Mesothelial cell of epicardium (in vitro differentiated cells): ENCODE measurements around the gene TSHR. TPM values are rescaled to one million over a fixed set of nuclear protein-coding genes. Genes with fewer than 3 reads are reported as not detected.

Source experiments
- DNase-seq, 2 experiments: peaks; one replicate each; pipeline ENCODE4 v3.0.0; 2021; ENCODE audit warnings: low spot score in 2 of 2; ENCODE audit not compliant: unreplicated experiment in 2 of 2
- H3K27ac Mint-ChIP-seq: 2 replicates; pipeline ENCODE4 v1.8.0; 2021; ENCODE audit warnings: mixed read lengths
- H3K27me3 Mint-ChIP-seq: 2 replicates; pipeline ENCODE4 v1.8.0; 2021; ENCODE audit warnings: low read depth, mixed read lengths
- H3K36me3 Mint-ChIP-seq: 2 replicates; pipeline ENCODE4 v1.8.0; 2021; ENCODE audit warnings: mixed read lengths
- H3K4me1 Mint-ChIP-seq: 2 replicates; pipeline ENCODE4 v1.8.0; 2021; ENCODE audit warnings: mixed read lengths
- H3K4me3 Mint-ChIP-seq: 2 replicates; pipeline ENCODE4 v1.8.0; 2021; ENCODE audit warnings: mild to moderate bottlenecking, moderate library complexity, mixed read lengths
- H3K9me3 Mint-ChIP-seq: 2 replicates; pipeline ENCODE4 v1.8.0; 2021; ENCODE audit warnings: mixed read lengths
- CTCF ChIP-seq: fragments of 200-600 bp; sonication (generic); IDR thresholded peaks from one replicate; pipeline ENCODE4 v1.5.0; 2021; ENCODE audit warnings: antibody characterized with exemption; ENCODE audit not compliant: unreplicated experiment
- total RNA-seq: library from RNA; stranded (reverse); gene quantifications from 3 replicates; pipeline ENCODE4 v1.2.1, GENCODE V29; 2021

The TSHR gene
- total RNA-seq, 1 donor from 2014 or later: not detected

DNA sequence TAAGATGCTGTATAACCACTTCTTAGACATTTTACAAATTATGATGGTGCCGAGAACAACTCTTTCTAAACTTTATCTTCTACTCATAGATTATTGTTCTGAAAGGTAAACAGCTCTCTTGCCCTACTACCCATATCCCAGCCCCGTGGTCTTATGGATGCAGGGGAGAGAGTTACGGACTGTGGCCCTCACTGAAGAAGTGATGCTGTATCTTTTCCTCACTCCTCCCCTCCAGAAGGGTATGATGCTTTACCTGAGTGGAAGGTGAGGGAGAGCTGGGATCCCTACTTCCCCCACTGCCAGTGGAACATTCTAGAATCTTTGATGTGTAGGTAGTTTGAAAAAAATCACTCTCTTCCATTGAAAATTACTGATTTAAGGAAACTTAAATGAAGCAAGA lies 3.5 kb downstream of the TSHR start:
- H3K9me3 Mint-ChIP-seq: no peaks in the 10 kb centered on the region
- H3K4me3 Mint-ChIP-seq: no peak overlapping the region
- TF ChIP-seq CTCF: no peak
- no peak for DNase-seq
- peaks cover 70% of the 10 kb centered on the region for H3K27me3 Mint-ChIP-seq
- H3K27ac Mint-ChIP-seq: no peak overlapping the region
- peaks cover 4% of the 10 kb centered on the region for H3K4me1 Mint-ChIP-seq
- H3K36me3 Mint-ChIP-seq: no peaks in the 10 kb centered on the region

GRCh38 chr14:80959496-80959895 lies 4.1 kb downstream of the TSHR start:
- H3K4me1 Mint-ChIP-seq: peaks cover 4% of the 10 kb centered on the region
- TF ChIP-seq CTCF: no peak
- H3K4me3 Mint-ChIP-seq: no peak overlapping the region
- H3K9me3 Mint-ChIP-seq: no peaks in the 10 kb centered on the region
- H3K27ac Mint-ChIP-seq: no peak overlapping the region
- DNase-seq: no peak
- H3K27me3 Mint-ChIP-seq: peaks cover 69% of the 10 kb centered on the region
- no peaks in the 10 kb centered on the region for H3K36me3 Mint-ChIP-seq

DNA sequence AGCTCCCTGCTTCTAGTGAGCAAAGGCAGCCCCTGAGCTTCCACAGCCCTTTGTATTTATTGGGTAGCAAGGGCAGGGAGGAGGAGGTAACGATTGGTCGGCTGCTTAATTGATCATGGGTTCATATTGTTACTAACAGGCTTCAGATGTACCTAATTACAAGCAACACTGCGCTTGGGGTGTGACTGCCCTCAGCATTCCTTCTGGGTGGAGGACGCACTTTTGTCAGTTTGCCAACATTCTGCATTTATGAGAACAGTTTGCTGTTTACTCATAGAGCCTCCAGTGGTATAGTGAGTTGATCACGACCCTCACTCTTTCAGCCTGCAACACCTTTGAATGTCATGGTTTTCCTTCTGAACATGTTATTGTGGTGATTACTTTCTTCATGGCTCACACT lies 9.6 kb downstream of the TSHR start:
- Mint-ChIP-seq H3K9me3 (no peaks in the 10 kb centered on the region), H3K27ac (no peak overlapping the region), H3K27me3 (peaks cover 50% of the 10 kb centered on the region), H3K36me3 (no peaks in the 10 kb centered on the region), H3K4me1 (no peaks in the 10 kb centered on the region), H3K4me3 (no peak overlapping the region)
- no peak for TF ChIP-seq CTCF
- DNase-seq: no peak

GRCh38 chr14:80973931-80974641 lies 18.7 kb downstream of the TSHR start:
- Mint-ChIP-seq H3K36me3 (no peaks in the 10 kb centered on the region), H3K27me3 (peaks cover 18% of the 10 kb centered on the region), H3K4me1 (peaks cover 4% of the 10 kb centered on the region), H3K9me3 (no peaks in the 10 kb centered on the region), H3K4me3 (no peak overlapping the region), H3K27ac (no peak overlapping the region)
- TF ChIP-seq CTCF: no peak
- no peak for DNase-seq

GRCh38 chr14:80974679-80975078 lies 19.3 kb downstream of the TSHR start:
- Mint-ChIP-seq H3K4me3 (no peak overlapping the region), H3K27me3 (peaks cover 17% of the 10 kb centered on the region), H3K27ac (no peak overlapping the region), H3K9me3 (no peaks in the 10 kb centered on the region), H3K4me1 (peaks cover 4% of the 10 kb centered on the region), H3K36me3 (no peaks in the 10 kb centered on the region)
- no peak for TF ChIP-seq CTCF
- DNase-seq: no peak
